HL-60/S4 treated with phorbol 12-myristate 13-acetate at 8.2 ng/mL for 4 days and 3 days (cell line): Measurements from ENCODE around the gene SLC25A33.

Experiments used
- in situ Hi-C: fragments of 300-500 bp; cut with MboI; formaldehyde crosslinking; loops from 2 replicates; pipeline ENCODE4 v1.15.0; 2022; ENCODE audit warnings: low sequenced_read_pairs

Gene SLC25A33

DNA sequence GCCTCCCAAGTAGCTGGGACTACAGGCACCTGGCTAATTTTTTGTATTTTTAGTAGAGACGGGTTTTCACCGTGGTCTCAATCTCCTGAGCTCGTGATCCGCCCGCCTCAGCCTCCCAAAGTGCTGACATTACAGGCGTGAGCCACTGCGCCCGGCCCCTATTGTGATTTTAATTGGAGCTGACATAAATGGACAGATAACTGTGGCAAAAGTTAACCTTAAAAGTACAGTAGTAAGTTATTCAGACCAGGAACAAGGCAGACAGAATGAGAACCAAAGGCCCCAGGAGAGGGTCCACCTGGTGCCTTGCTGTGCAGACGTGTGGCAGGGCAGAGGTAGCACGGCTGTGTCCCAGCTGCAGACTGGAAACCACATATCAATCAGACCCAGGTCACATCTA lies 60.5 kb downstream of the SLC25A33 start:
- in situ Hi-C loops = loop anchor here (25.0 kb wide), 1 partner anchor 263 kb away; no protein-coding TSS in a partner anchor

DNA sequence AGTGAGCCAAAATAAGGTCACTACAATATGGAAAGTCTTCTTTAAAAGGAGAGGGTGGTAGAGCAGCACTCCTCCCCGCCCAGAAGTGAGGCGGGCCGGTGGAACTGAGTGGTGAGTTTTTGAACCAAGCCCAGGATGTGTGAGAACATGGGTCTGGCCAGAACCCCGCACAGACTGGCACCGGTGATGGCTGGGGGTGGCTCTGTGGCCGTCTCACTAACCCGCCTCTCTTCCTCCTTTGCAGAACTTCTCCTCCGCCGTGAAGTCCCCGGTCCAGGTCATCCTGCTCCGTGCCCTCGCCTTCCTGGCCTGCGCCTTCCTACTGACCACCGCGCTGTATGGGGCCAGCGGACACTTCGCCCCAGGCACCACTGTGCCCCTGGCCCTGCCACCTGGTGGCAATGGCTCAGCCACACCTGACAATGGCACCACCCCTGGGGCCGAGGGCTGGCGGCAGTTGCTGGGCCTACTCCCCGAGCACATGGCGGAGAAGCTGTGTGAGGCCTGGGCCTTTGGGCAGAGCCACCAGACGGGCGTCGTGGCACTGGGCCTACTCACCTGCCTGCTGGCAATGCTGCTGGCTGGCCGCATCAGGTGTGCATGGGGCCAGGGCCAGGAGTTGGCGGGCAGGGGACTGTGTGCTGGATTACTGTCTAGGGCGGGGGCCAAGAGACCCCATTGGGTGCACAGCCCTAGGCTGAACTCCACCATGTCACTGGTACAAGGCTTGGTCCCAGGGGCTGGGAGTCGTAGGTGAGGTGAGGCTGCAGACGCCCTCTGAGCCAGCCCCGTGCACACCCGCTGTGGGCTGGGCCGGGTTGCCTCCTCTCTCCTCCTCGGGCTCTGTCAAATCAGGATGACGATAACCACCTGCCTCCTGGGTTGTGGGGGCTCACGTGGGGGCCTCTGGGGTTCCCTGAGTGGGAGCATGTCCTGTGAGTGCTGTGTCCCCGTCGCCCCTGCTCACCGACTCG lies 61.9 kb downstream of the SLC25A33 start:
- in situ Hi-C loops = loop anchor here (25.0 kb wide), 1 partner anchor 261 kb away; no protein-coding TSS in a partner anchor

DNA sequence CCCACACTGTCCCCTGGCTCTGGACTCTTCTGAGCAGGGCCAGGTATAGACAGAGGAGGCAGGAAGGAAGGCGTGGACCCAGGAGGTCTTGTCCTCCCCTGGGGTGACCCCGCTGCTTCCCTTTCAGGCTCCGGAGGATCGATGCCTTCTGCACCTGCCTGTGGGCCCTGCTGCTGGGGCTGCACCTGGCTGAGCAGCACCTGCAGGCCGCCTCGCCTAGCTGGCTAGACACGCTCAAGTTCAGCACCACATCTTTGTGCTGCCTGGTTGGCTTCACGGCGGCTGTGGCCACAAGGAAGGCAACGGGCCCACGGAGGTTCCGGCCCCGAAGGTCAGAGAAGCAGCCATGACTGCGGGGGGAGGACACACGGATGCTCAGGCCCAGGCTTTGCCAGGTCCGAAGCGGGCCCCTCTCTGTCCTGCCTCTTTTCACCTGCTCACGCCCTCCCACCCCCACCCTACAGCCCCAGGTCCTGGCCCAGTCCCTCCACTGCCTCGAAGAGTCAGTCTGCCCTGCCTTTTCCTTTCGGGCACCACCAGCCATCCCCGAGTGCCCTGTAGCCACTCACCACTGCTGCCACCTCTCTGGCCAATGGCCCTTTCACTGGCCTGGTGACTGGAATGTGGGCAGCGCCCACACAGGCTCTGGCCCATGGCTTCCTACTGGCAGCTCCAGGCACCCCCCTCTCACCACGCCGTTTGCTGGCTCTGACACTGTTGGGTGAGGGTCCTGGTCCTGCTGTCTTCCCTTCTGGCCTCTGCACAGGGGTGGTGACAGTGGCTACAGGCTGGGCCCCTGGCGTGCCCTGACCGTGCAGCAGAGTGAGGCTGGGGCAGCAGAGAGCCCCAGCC lies 62.9 kb downstream of the SLC25A33 start:
- in situ Hi-C loops = loop anchor here (25.0 kb wide), 1 partner anchor 260 kb away; no protein-coding TSS in a partner anchor

DNA sequence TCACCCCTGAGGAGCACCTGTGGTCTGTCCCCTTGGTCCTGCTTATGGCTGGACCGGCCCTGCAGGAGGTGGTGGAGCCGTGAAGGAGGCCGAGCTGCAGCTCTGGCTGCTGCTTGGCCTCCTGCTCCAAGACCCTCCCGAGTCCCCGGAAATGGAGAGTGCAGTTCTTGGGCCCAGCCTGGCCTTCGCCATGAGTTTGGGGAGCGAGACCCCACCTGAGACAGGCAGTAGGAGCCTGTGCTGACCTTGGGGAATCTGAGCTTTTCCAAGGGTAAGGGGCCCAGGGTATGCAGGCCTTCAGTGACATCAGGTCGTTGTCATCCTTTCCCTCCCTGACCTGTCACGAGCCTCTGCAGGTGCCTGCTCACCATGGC lies 63.5 kb downstream of the SLC25A33 start:
- in situ Hi-C loops = loop anchor here (25.0 kb wide), 1 partner anchor 260 kb away; no protein-coding TSS in a partner anchor

DNA sequence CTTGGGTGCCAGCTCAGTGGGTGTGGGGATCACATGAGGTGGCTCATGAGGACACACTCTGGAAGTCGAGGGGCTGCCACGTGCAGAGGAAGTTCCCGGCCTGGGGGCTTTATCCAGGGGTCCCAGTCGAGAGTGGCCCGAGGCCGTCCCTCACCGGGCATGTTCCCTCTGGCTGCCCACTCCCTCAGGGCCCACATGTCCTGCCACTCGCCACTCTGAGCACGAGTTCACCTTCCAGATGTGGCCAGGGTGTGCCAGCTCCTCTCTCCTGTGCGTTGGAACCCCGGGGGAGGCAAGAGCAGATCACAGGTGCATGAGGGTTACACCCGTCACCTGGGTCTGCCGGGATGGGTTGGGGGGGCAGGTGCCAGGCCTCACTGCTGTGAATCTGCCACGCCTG lies 64.0 kb downstream of the SLC25A33 start:
- in situ Hi-C loops = loop anchor here (25.0 kb wide), 1 partner anchor 259 kb away; no protein-coding TSS in a partner anchor

DNA sequence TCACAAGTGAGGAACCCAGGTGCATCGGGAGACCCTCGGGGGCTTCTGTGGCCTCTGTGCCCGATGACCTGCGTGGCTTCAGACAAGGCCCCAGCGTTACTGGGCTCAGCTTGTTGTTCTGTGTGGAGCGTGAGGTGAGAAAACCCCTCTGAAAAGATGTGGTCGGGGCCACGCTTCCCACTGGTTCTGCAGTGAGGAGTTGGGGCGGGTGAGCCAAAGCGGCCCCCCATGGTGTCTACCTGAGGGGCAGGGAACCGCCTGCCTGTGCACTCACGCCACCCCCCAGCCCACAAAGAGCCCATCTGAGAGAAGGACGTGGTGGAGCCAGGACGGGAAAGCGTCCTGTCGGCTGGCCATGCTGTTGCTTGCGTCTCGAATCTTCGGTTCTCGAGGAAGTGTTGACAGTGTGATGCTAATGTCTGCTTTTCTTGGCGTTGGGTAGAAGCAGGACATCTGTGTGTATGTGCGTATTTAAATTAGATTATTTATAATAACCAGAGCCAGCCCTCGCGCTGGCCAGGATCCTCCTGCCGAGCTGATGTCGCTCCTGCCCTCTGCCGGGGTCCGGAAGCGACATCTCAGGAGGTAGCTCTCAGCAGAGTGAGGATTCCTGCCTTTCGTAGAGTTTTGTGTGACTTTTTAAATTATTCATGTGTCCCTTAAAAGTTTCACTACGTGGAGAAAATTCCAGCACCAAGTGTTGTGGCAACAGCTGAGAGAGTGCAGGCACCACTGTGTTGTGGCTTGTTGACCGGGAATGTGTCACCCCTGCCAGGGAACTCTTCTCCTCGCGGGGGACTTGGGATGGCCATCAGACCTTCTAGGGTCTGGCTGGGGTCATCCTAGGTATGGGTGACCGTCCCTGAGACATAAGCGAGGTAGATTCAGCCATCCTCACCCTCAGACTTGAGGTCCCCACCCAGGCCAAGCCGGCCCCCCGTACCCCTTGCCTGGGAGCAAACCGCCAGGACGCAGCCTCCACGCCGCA lies 64.8 kb downstream of the SLC25A33 start:
- in situ Hi-C loops = loop anchor here (25.0 kb wide), 1 partner anchor 258 kb away; no protein-coding TSS in a partner anchor

DNA sequence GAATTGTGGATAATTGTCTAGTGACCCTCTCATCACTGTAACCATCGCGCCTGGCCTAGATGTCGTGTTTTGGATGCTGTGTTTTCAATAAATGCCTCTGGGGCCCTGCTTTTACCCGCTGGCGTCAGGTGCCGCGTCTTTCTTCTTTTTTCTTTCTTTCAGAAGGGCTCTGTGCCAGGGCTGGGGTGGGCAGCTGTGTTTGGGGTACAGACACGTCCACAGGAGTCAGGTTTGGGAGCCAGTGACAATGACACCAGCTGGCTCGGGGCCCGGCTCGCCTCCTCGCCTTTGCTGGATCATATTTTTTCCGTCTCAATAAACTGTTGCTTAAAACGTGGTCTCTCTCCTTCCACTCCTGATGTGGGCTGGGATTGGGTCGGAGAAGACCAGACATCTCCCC lies 65.6 kb downstream of the SLC25A33 start:
- in situ Hi-C loops = loop anchor here (25.0 kb wide), 1 partner anchor 257 kb away; no protein-coding TSS in a partner anchor

DNA sequence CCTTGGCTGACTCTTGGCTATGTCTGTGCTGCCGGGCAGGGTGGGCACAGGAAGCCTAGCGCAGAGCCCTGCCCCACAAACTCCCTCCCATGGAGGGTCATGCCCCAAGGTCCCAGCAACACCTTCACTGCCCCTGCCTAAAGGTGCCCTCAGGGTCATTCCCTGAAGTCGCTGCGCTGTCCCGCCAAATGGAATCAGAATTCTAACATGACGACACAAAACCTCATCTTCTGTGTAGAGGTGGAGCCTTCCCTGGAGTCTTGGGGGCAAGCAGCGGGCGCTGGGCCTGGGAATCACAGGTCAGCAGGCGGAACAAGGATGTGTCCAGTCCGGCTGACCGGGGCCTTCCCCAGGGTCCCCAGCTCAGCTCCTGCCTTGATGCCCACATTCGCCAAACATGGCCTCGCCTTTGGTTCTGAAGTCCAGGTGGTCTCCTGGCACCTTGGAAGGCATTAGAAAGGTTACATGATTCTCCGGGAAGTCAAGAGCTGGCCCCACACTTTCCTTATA lies 66.7 kb downstream of the SLC25A33 start:
- in situ Hi-C loops = loop anchor here (25.0 kb wide), 1 partner anchor 256 kb away; no protein-coding TSS in a partner anchor

DNA sequence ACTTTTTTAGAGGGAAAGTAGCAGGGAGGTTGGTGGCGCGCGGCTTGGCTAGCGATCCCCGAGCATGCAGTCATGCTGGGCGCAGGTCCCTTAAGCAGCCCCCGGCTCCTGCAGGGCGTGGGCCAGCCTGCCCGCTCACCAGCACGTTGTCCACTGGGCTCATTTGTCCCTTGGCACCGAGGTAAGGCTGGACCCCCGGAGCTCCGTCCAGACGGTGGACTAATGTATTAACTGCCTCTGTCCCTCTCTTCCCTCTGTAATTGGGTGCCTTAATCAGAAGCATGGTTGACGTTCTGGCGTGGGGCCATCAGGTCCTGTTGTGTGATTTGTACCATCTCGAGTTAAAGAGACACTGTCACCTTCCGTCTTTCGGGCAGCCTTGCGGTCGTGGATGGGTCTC lies 67.2 kb downstream of the SLC25A33 start:
- in situ Hi-C loops = loop anchor here (25.0 kb wide), 1 partner anchor 256 kb away; no protein-coding TSS in a partner anchor

DNA sequence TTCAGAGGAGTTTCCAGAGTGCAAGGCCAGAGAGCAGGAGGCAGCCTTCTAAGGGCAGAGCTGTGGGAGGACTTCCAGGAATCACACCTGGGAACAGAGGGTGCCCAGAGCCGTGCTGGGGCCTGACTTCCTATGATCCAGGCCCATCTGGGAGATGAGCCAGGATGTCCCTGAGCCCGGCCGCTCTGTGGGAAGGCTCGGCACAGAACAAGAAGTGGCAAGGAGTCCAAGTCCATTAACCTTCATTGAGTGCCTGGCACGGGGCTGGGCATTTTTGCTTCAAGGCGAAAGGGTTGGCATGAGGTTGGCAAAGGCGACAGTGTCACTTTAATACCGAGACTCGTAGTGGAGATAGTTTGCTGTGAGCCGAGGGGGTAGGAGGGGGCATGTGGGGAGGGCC lies 67.7 kb downstream of the SLC25A33 start:
- in situ Hi-C loops = loop anchor here (25.0 kb wide), 1 partner anchor 255 kb away; no protein-coding TSS in a partner anchor

DNA sequence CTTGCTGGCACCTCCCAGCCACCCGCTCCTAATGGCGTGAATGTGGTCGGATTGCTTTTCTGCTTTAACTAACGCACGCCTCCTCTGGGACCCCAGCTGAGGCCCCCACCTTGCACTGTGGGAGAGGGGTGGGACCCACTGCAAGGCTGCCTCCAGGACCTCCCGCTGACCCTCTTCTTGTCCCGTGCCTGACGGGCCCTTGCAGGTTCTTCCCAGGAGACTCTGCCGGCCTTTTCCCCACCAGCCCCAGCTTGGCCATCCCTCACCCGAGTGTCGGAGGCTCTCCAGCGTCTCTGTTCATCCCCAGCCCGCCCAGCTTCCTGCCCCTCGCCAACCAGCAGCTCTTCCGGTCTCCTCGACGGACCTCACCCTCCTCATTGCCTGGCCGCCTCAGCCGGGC lies 68.1 kb downstream of the SLC25A33 start:
- in situ Hi-C loops = loop anchor here (25.0 kb wide), 1 partner anchor 255 kb away; no protein-coding TSS in a partner anchor

DNA sequence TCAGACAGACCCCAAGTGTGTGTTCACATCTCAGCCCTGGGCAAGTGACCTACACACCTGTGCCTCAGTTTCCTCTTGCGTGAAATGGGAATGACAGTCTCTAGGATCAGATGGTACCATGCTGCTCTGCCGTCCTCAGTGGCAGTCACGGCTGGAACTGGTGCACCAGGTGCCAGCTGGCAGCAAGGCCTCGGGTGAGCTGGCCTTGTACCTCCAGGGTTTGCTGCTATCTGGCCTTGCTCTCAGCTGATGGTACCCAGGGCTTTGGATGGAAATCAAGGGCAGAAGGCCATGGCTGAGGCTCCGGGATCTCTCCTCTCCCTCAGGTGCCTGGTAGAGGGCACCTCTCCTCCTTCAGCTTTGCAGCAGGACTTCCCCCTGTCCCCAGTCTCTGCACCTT lies 70.7 kb downstream of the SLC25A33 start:
- in situ Hi-C loops = loop anchor here (25.0 kb wide), 1 partner anchor 252 kb away; no protein-coding TSS in a partner anchor

DNA sequence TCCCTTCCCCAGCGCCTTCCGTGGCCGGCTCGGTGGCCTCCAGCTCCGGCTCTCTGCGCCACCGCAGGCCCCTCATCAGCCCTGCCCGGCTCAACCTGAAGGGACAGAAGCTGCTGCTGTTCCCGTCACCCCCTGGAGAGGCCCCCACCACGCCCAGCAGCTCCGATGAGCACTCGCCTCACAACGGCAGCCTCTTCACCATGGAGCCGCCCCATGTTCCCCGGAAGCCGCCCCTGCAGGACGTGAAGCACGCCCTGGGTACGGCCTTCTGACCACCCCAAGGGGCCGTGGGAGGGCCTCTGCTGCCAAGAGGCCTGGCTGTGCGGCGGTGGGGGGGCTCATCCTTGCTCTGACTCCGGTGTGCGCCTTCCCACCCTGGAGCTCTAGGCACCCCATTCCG lies 71.3 kb downstream of the SLC25A33 start:
- in situ Hi-C loops = loop anchor here (25.0 kb wide), 1 partner anchor 252 kb away; no protein-coding TSS in a partner anchor

DNA sequence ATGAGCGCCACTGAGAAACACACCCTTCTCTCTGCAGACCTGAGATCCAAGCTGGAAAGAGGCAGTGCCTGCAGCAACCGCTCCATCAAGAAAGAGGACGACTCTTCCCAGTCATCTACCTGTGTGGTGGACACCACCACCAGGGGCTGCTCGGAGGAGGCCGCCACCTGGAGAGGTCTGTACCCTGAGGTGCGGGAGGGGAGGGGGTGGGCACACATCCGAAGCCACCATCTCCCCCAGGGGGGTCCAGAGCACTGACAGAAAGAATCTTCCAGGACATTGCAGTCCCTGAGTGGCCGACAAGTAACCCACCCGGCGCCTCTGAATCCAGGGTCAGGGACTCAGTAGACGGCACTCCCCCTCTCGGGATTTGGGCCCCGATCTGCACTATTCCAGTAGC lies 72.5 kb downstream of the SLC25A33 start:
- in situ Hi-C loops = loop anchor here (25.0 kb wide), 1 partner anchor 251 kb away; no protein-coding TSS in a partner anchor

DNA sequence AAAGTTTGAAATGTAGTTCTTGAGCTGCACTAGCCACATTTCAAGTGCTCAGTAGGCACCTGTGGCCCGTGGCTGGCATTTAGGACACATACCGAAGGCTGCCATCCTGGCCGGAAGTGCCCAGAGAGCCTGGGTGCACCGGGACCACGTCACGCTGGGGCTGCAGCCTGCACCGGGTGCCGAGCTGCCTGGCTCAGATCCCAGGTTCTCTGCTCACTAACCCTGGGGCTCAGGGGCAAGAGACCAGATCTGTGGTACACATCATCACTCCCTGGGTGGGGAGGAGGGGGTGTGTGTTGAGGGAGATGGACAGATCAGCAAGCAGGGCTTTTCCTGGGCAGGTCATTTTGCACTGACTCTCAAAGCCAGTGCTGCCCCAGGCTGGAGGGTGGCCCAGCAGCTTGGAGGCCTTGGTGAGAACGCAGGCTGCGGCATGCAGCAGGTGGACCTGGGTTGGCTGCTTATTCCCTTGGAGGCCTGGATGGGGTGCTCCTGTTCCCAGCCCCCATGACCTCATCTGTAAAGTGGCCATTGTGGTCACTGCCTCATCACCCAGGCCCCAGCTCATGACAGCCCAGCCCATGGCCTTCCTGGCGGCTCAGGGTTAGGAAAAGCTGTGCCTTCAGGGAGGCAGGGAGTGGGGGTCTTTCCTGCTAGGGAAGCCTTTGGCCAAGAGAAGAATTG lies 73.0 kb downstream of the SLC25A33 start:
- in situ Hi-C loops = loop anchor here (25.0 kb wide), 1 partner anchor 250 kb away; no protein-coding TSS in a partner anchor

DNA sequence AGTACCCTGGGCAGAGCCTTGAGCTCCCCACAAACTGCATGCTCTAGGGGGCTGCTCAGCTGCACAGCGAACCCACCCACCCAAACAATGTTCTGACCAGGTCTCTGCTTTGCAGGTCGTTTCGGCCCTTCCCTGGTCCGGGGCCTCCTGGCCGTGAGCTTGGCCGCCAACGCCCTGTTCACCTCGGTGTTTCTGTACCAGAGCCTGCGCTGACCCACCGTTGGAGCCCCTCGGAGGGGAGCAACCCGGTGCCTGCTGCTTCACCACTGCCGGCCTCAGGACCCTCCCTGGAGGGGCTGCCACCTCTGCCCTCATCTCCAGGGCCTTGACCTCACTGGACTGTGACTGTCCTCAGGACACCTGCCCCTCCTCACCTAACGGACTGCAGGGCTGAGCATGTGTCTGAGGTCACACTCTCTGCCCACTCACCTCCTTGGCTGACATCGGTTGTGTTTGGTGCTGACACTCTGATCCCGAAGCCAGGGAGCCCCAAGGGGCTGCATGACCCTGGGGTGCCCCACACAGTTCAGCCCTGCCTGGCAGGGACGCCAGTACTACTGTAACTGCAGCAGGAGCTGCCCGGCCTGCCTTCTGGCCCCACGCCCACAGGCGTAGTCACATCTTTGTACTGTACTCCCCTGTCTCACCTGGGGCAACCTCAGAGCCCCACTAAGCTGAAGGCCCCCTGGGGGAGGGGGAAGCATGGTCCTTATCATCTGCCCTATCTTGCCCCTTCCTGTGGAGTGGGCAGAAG lies 73.8 kb downstream of the SLC25A33 start:
- in situ Hi-C loops = loop anchor here (25.0 kb wide), 1 partner anchor 249 kb away; no protein-coding TSS in a partner anchor

DNA sequence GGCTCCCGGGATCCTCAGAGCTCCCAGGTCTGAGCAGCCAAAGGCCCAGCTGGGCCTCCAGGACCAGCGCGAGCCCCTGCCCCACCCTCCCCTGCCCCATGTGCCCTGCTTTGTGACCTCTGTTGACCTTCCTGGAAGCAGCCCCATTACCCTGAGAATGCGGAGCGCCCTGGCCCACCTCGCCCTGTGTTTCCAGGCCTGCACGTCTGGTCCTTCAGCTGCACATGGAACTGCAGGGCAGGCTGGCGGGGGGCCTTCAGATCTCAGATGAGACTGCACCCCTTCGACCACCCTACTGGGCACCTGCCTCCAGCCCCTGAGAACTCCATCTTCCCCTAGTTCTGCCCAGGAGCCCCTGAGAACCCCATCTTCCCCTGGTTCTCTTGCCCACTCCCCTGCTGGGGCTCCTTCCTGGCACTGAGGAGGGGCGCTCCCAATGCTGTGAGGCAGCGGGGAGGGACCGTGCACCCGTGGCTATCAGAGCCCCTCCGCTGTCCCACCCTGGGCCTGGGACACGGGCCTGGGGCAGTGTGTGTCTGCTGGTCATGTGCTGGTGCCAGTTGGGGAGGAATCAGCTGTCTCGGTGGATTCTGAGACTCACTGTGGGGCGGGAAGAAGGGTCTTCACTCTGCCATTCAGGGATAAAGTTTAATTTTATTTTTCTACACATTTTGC lies 74.5 kb downstream of the SLC25A33 start:
- in situ Hi-C loops = loop anchor here (25.0 kb wide), 1 partner anchor 249 kb away; no protein-coding TSS in a partner anchor
